ES-I3 (cell line): ENCODE data around the gene ZNF74.

Experiments used
- H3K36me3 ChIP-seq: 2 replicates; pipeline ENCODE4 v1.6.1; 2013; ENCODE audit warnings: mild to moderate bottlenecking, low read length, control low read depth, moderate library complexity; ENCODE audit not compliant: insufficient read depth
- H3K4me1 ChIP-seq: 2 replicates; pipeline ENCODE4 v1.6.1; 2013; ENCODE audit warnings: mild to moderate bottlenecking, control low read depth, low read length; ENCODE audit not compliant: insufficient read depth
- H3K9ac ChIP-seq: 2 replicates; pipeline ENCODE4 v1.6.1; 2013; ENCODE audit warnings: low read depth, mild to moderate bottlenecking, low read length, moderate library complexity
- H3K9me3 ChIP-seq: 2 replicates; pipeline ENCODE4 v1.6.1; 2013; ENCODE audit warnings: mild to moderate bottlenecking, low read length, moderate library complexity; ENCODE audit not compliant: control insufficient read depth, insufficient read depth

Gene ZNF74

GRCh38 chr22:20426259-20426615 lies 32.3 kb downstream of the ZNF74 start:
- no peaks in the 10 kb centered on the region for H3K9me3 ChIP-seq
- peaks cover 12% of the 10 kb centered on the region; the same call in 1 of the 2 replicates for H3K4me1 ChIP-seq
- no peak overlapping the region for H3K9ac ChIP-seq
- no peaks in the 10 kb centered on the region for H3K36me3 ChIP-seq

GRCh38 chr22:20427104-20427944 lies 33.4 kb downstream of the ZNF74 start:
- no peaks in the 10 kb centered on the region for H3K36me3 ChIP-seq
- H3K4me1 ChIP-seq = peaks cover 12% of the 10 kb centered on the region; the same call in 1 of the 2 replicates
- no peaks in the 10 kb centered on the region for H3K9me3 ChIP-seq
- no peak overlapping the region for H3K9ac ChIP-seq

DNA sequence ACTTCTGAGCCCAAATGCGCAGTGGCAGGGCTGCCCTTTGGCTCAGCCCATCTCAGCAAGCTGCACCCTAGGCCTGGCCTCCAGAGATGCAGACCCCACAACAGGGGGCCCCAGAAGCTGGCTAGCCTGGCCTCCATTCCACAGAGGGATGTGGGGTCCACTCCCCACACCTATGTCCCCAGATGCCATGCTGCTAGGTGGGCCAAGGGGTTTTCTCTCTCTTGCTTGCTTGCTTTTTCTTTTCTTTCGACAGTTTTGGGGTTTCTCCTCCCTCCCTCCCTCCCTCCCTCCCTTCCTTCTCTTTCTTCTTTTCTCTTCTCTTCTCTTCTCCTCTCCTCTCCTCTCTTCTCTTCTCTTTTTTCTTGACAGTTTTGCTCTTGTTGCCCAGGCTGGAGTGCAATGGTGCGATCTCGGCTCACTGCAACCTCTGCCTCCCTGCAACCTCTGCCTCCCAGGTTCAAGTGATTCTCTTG lies 34.0 kb downstream of the ZNF74 start:
- no peaks in the 10 kb centered on the region for H3K9me3 ChIP-seq
- H3K9ac ChIP-seq = no peak overlapping the region
- H3K36me3 ChIP-seq = no peaks in the 10 kb centered on the region
- peaks cover 12% of the 10 kb centered on the region; the same call in 1 of the 2 replicates for H3K4me1 ChIP-seq

DNA sequence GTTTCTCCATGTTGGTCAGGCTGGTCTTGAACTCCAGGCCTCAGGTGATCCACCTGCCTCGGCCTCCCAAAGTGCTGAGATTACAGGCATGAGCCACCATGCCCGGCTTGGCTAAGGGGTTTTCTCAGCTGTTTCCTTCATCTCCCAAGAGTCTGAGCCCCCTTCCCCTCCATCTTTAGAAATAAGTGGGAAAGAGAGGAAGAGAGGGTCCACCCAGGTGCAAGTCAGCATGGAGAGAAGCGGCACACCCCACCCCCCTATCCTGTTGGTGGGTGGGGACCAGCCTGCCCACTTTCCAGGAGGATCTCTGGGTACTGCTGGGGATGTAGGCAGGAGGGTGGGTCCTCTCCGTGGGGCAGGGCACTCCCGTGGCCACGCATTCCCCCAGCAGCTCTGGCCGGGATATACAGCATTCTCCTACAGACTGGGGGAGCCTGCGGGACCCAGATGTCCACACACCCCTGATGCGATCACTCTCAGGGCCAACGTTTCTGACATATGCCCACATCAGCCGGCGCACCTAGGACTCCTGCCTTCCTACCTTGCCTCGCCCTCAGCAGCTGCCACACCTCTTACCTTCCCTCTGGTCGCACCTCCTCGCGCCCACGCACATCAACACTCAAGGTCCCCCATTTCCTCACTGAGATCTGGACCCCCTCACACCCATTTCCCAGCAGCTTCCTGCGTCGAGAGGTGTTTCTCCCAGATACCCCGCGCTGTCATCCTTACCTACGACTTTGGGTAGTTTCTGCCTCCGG lies 34.7 kb downstream of the ZNF74 start:
- Histone ChIP-seq H3K4me1 (peaks cover 8% of the 10 kb centered on the region; the same call in 1 of the 2 replicates), H3K9ac (peak overlapping the region; percentile 3; the same call in 1 of the 2 replicates), H3K36me3 (no peaks in the 10 kb centered on the region), H3K9me3 (no peaks in the 10 kb centered on the region)

DNA sequence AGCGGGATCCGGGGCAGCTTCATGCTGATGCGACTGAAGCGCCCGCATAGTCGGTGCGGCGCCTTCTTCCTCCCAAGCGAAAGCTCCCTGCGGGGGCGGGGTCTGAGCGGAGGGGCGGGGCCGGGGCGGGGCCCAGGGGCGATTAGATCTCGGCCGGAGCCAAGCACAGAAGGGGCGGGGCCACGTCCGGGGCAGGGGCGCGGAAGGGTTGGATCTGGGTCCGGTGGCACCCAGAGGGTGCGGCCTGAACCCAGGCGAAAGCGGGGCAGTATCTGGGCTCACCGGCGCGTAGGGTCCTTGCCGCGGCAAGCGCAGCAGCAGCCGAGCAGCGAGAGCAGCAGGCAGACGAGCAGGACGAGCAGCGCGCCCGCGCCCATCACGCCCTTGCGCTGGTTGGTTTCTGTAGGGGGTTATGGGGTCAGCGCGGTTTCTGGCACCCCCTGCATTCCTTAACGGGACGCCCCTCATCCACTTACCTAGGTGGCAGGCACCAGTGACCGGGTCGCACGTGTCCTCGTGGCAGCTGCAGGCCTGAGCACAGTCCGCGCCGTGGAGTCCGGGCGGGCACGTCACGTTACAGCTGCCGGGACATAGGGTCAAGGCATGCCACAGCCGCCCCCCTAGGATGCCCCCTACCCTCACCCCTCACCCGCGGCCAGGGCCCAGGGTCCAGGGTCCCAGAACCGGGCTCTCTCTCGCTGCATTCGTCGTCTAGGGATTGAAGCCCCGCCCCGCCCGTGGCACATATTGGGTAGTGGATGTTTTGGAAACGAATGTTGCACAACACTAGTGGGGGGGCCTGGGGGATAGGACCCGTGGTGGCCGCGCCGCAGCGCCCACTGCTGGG lies 35.5 kb downstream of the ZNF74 start:
- Histone ChIP-seq H3K9ac (peak overlapping the region; percentile 47; the same call in 1 of the 2 replicates), H3K36me3 (no peaks in the 10 kb centered on the region), H3K4me1 (peaks cover under 1% of the 10 kb centered on the region; the same call in 1 of the 2 replicates), H3K9me3 (no peaks in the 10 kb centered on the region)

DNA sequence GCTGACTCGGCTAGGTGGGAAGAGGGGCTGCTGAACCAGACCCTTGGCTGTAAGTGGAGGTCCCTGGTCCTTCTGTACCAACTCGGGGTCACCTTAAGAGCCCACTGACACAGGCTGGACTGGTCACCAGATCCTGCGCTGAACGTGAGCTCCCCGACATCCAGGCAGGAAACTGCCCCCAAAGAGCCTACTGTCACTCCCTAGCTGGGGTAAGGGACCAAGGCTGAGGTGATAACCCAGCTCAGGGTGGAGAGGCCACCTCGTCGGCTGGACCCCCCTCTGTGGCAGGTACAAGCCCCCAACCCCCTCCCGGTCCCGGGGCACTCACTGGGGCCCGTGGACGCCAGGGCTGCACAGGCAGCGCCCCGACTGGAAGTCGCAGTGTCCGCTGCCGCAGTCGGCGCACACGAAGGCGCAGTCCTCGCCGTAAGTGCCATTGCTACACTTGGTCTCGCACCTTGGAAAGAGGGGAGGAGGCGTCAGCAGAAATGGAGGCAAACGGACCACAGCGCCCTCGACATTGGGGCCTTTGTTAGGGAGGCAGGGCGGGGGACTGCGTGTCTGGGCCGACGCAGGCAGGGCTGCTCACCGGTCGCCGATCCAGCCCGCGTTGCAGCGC lies 36.3 kb downstream of the ZNF74 start:
- Histone ChIP-seq H3K9me3 (no peaks in the 10 kb centered on the region), H3K36me3 (no peaks in the 10 kb centered on the region), H3K9ac (peak overlapping the region; percentile 47; the same call in 1 of the 2 replicates), H3K4me1 (no peaks in the 10 kb centered on the region; the same call in 1 of the 2 replicates)

DNA sequence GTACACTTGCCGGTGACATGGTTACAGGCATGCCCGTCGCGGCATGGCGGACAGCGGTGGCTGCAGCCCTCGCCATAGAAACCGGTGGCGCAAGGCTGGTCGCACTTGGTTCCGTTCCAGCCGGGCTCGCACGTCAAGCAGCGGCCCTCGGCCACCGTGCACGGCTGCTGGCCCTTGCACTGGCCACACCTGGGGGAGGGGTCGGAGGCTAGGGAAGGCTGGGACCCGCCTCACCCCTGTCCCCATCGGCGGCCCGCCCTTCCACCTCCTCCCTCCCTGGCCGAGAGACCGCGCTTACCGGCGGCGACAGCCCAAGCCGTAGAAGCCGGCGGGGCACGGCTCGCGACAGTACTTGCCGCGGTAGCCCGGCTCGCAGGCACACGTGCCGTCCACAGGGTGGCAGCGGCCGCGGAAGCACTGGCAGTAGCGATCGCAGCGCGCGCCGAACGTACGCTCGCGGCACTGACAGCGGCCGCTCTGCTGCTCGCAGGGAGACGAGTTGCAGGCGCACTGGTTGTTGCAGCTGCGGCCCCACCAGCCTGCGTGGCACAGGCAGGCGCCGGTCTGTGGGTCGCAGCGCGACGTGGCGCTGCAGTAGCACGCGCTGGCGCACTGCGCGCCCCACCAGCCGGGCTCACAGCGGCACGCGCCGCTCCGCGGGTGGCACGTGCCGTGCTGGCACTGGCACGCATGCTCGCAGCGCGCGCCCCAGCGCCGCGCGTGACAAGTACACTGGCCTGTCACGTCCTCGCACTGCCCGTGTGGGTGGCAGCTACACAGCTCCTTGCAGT lies 37.0 kb downstream of the ZNF74 start:
- Histone ChIP-seq H3K36me3 (no peaks in the 10 kb centered on the region), H3K9ac (peak overlapping the region; percentile 7; the same call in 1 of the 2 replicates), H3K9me3 (no peaks in the 10 kb centered on the region), H3K4me1 (peaks cover 6% of the 10 kb centered on the region; the same call in 1 of the 2 replicates)

DNA sequence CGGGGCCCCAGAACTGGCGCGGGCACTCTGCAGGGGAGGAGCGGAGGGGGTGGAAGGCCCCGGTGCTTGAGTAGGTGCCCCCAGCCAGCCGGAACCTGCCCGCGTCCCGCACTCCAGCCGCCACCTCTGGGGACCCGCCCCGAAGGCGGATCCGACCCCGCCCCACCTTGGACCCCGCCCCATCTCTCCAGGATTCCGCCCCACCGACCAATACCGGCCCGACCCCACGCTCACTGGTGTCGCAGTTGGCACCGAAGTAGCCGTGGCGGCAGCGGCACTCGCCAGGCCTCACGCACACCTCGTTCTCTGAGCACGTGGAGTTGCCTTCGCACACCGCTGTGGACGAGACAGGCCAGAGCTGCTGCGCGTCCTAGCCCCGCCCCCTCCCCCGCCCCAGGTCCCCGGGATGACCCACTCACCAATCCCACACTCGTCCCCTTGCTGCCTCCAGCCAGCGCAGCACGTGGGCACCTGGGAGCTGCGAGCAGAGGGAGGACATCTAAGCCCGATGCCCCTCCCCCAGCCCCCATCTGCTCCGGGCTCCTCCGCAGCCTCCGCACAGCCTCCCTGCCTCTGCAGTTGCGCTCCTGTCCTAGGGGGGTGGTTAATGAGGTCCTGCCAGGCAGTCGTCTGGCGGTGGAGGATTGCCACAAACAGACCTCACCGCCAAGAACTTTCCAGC lies 37.7 kb downstream of the ZNF74 start:
- Histone ChIP-seq H3K4me1 (peaks cover 8% of the 10 kb centered on the region; the same call in 1 of the 2 replicates), H3K9ac (peak overlapping the region; percentile 7; the same call in 1 of the 2 replicates), H3K36me3 (no peaks in the 10 kb centered on the region), H3K9me3 (no peaks in the 10 kb centered on the region)

DNA sequence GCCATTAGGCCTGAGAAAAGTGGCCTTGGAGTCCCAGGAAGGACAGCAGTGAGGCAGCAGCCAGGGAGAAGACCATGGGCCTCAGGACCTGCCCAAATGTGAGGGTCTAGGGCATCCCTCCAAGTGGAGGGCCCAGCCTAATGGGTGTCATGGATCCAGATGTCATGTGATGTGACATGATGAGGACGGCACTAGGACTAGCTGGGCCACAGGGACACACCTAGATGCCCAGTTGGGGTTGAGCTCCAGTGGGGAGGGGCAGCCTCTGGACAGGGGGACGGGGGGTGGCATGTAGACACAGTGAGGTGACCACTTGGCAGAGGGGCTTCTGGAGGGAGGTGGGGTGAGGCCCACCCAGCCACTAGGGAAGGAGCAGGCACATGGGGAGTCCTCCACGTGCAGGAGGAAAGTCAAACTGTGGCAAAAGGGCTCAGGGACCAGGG lies 38.3 kb downstream of the ZNF74 start:
- H3K36me3 ChIP-seq = no peaks in the 10 kb centered on the region
- peaks cover 8% of the 10 kb centered on the region; the same call in 1 of the 2 replicates for H3K4me1 ChIP-seq
- H3K9me3 ChIP-seq = no peaks in the 10 kb centered on the region
- H3K9ac ChIP-seq = no peak overlapping the region

- H3K4me1 ChIP-seq = peaks cover 8% of the 10 kb centered on the region; the same call in 1 of the 2 replicates
- no peaks in the 10 kb centered on the region for H3K36me3 ChIP-seq
- no peaks in the 10 kb centered on the region for H3K9me3 ChIP-seq
- no peak overlapping the region for H3K9ac ChIP-seq
Observed at GRCh38 chr22:20433191-20433590, 39.2 kb downstream of the ZNF74 start.

DNA sequence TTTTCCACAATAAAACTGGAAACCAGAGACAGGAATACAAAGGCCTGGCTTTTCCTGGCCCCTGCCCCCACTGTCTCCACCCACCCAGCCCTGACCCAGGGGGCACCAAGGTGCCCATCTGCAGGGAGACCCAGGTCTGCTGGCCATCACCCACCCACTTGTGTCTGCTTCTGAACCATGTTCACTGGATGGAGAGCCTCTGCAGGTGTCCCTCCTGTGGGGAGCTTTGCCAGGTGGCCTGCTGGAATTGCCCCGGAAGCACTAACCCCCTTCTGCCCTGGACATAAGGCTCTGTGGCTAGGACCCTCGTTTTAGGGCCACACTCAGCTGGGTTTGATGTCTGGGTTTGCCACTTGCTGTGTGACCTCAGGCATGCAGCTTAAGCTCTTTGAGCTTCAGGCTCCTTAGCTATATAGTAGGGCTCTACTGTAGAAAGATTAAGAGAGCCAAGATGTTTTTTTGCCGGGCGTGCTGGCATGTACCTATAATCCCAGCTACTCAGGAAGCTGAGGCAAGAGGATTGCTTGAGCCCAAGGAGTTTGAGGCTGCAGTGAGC lies 39.8 kb downstream of the ZNF74 start:
- Histone ChIP-seq H3K9me3 (no peaks in the 10 kb centered on the region), H3K9ac (no peak overlapping the region), H3K36me3 (no peaks in the 10 kb centered on the region), H3K4me1 (peaks cover 8% of the 10 kb centered on the region; the same call in 1 of the 2 replicates)

DNA sequence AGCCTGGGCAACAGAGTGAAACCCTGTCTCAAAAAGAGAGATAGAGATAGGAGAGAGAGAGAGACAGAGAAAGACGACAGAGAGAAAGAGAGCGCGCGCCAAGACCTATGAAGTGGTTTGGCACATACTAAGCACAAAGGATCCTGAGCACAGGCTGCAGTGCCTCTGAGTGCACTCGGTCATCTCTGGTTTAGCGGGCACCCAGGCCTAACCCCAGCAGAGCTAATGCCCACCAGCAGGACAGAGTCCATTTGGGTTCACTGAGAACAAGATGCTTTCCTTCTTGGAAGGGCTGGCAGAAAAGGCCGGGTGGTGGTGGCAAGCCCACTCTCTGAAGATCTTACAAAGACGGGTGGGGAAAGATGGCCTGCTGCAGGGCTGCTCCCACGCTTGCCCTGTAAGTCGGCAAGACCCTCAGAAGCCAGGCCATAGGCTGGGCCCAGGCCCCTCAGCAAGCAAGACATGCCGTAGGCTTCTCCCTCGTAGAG lies 40.4 kb downstream of the ZNF74 start:
- H3K36me3 ChIP-seq = no peaks in the 10 kb centered on the region
- peaks cover 11% of the 10 kb centered on the region; the same call in 1 of the 2 replicates for H3K4me1 ChIP-seq
- no peak overlapping the region for H3K9ac ChIP-seq
- no peaks in the 10 kb centered on the region for H3K9me3 ChIP-seq
